Measurements from ENCODE around the gene EEF1A2.

DNA sequence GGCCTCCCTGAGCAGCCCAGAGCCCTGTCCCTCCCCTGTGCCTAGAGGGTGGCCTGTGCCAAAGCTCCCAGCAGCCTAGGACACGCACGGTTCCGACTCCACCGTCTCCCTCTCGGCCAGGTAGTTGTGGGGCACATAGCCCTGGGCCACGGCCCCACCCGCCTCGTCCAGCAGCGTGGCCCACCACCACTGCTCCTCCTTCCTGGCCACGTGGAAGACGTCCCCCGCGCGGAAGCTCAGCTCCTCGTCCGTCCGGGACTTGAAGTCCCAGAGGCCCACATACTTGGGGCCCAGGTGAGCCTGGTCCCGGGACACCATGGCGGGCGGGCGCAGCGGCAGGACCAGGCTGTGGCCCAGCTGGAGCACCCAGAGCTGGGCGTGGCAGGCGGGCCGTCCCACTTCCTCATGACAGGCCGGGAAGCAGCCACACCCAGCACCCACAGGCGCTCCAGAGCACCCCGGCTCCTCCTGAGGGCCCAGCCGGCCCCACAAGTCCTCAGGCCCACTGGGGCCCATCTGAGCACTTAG is 38.2 kb upstream of the EEF1A2 start, which contains the start of gene PTK6:
- TF ChIP-seq EZH2 (IDR thresholded peaks at IDR 0.05) (no peak), POLR2AphosphoS5 (IDR thresholded peaks at IDR 0.05; ENCODE audit: borderline replicate concordance, low read depth, low read length) (no peak)

Data from SK-N-MC (cell line).